ENCODE measurements around the gene CDK5.

GRCh38 chr7:151012911-151013347 lies 44.8 kb downstream of the CDK5 start:
- no peak for TF ChIP-seq BACH1 (tag; IDR thresholded peaks at IDR 0.05)
- TF ChIP-seq ZNF407 (IDR thresholded peaks at IDR 0.05; ENCODE audit: low read depth), result no peak
- TF ChIP-seq RBFOX2 (IDR thresholded peaks at IDR 0.05; ENCODE audit: low read depth, low read length), result 0 out of 2 replicates have a peak, but pooled peaks have one; percentile 48
- no peak for TF ChIP-seq MAX (CRISPR knock-in tag; IDR thresholded peaks at IDR 0.05)
- no peak for TF ChIP-seq THAP7 (CRISPR knock-in tag; IDR thresholded peaks at IDR 0.05)
- TF ChIP-seq CEBPZ (IDR thresholded peaks at IDR 0.05; ENCODE audit: borderline replicate concordance, low read depth, low read length), result no peak
- TF ChIP-seq RREB1 (CRISPR knock-in tag; IDR thresholded peaks at IDR 0.05), result 0 out of 2 replicates have a peak, but pooled peaks have one; percentile 33
- no peak for TF ChIP-seq ETV6 (IDR thresholded peaks at IDR 0.05; ENCODE audit: borderline replicate concordance in 1 of 2, low read depth in 2 of 2, low read length in 1 of 2)
- TF ChIP-seq ETV6 (CRISPR knock-in tag; IDR thresholded peaks at IDR 0.05; ENCODE audit: borderline replicate concordance), result no peak
- TF ChIP-seq, protein P1, sequence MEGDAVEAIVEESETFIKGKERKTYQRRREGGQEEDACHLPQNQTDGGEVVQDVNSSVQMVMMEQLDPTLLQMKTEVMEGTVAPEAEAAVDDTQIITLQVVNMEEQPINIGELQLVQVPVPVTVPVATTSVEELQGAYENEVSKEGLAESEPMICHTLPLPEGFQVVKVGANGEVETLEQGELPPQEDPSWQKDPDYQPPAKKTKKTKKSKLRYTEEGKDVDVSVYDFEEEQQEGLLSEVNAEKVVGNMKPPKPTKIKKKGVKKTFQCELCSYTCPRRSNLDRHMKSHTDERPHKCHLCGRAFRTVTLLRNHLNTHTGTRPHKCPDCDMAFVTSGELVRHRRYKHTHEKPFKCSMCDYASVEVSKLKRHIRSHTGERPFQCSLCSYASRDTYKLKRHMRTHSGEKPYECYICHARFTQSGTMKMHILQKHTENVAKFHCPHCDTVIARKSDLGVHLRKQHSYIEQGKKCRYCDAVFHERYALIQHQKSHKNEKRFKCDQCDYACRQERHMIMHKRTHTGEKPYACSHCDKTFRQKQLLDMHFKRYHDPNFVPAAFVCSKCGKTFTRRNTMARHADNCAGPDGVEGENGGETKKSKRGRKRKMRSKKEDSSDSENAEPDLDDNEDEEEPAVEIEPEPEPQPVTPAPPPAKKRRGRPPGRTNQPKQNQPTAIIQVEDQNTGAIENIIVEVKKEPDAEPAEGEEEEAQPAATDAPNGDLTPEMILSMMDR (IDR thresholded peaks at IDR 0.05 in 2 of 3, conservative IDR thresholded peaks at IDR 0.05 in 1 of 3; ENCODE audit: insufficient read depth in 2 of 3, low read depth in 1 of 3, low read length in 3 of 3), result peak; percentile 80 to 86 (median 85)
- no peak for TF ChIP-seq GABPB1 (CRISPR knock-in tag; IDR thresholded peaks at IDR 0.05)
- no peak for TF ChIP-seq SREBF2 (CRISPR knock-in tag; IDR thresholded peaks at IDR 0.05)

Data from K562 (cell line).